IMR-90 (cell line): ENCODE measurements around the gene CREG2. TPM values are rescaled to one million over a fixed set of nuclear protein-coding genes. Genes with fewer than 3 reads are reported as not detected.

Source experiments
- ATAC-seq: fragments of 200-7000 bp; cut with Tn5 transposase; 2 replicates; pipeline ENCODE4 v1.9.1; 2020; ENCODE audit warnings: low read depth, mild to moderate bottlenecking, moderate library complexity
- BruUV-seq: library from RNA; stranded (reverse); fragments of 400-500 nt; replicated peaks from 2 replicates; lab custom pipeline; 2021; lab: Mats Ljungman, UMichigan
- CTCF ChIA-PET: fragments of 300-600 bp; formaldehyde crosslinking; extraction: SDS; loops from one replicate; lab custom pipeline; 2021; ENCODE audit warnings: antibody characterized with exemption; lab: Yijun Ruan, JAX
- POLR2A ChIA-PET: fragments of 300-600 bp; sonication (Branson Sonifier 250); formaldehyde crosslinking; loops from one replicate; lab custom pipeline; 2022; ENCODE audit warnings: antibody characterized with exemption; ENCODE audit not compliant: unreplicated experiment; lab: Charles Lee
- DNase-seq: peaks from one replicate; pipeline ENCODE4 v3.0.0; 2013
- H2AFZ ChIP-seq: replicated peaks from 2 replicates; pipeline ENCODE3; 2013; ENCODE audit warnings: low read length, mild to moderate bottlenecking; ENCODE audit not compliant: poor library complexity
- H2AK5ac ChIP-seq: 2 replicates; pipeline ENCODE4 v1.6.1; 2013; ENCODE audit warnings: low read depth, low read length, inconsistent platforms
- H2AK9ac ChIP-seq: replicated peaks from 2 replicates; pipeline ENCODE3; 2013; ENCODE audit warnings: mild to moderate bottlenecking, low read depth, low read length, moderate library complexity; ENCODE audit not compliant: poor library complexity
- H2BK120ac ChIP-seq: 2 replicates; pipeline ENCODE4 v1.6.1; 2013; ENCODE audit warnings: low read depth, low read length, inconsistent platforms
- H2BK15ac ChIP-seq: 3 replicates; pipeline ENCODE4 v1.6.1; 2013; ENCODE audit warnings: low read depth, low read length, inconsistent platforms
- H2BK20ac ChIP-seq: 2 replicates; pipeline ENCODE4 v1.6.1; 2013; ENCODE audit warnings: low read depth, mild to moderate bottlenecking, inconsistent platforms, low read length, moderate library complexity
- H2BK5ac ChIP-seq: 2 replicates; pipeline ENCODE4 v1.6.1; 2013; ENCODE audit warnings: mild to moderate bottlenecking, low read depth, low read length, inconsistent platforms; ENCODE audit not compliant: poor library complexity, severe bottlenecking
- H3K14ac ChIP-seq: replicated peaks from 2 replicates; pipeline ENCODE4 v1.6.1; 2013; ENCODE audit warnings: low read depth, low read length, inconsistent platforms
- H3K18ac ChIP-seq: 2 replicates; pipeline ENCODE4 v1.6.1; 2013; ENCODE audit warnings: low read depth, low read length, control low read depth
- H3K23ac ChIP-seq: 2 replicates; pipeline ENCODE4 v1.6.1; 2013; ENCODE audit warnings: low read depth, low read length, inconsistent platforms
- H3K27ac ChIP-seq: 2 replicates; pipeline ENCODE4 v1.5.1; 2013; ENCODE audit warnings: mild to moderate bottlenecking, control low read depth, low read length; ENCODE audit not compliant: insufficient read depth
- H3K27me3 ChIP-seq: 2 replicates; pipeline ENCODE4 v1.6.1; 2013; ENCODE audit warnings: low read length; ENCODE audit not compliant: control insufficient read depth, insufficient read depth
- H3K36me3 ChIP-seq: 2 replicates; pipeline ENCODE4 v1.6.1; 2013; ENCODE audit warnings: low read length, mixed read lengths; ENCODE audit not compliant: control insufficient read depth, insufficient read depth
- H3K4ac ChIP-seq: 2 replicates; pipeline ENCODE4 v1.6.1; 2013; ENCODE audit warnings: low read depth, low read length, inconsistent platforms
- H3K4me1 ChIP-seq: 2 replicates; pipeline ENCODE4 v1.6.1; 2013; ENCODE audit warnings: low read length, mixed read lengths; ENCODE audit not compliant: control insufficient read depth, insufficient read depth
- H3K4me2 ChIP-seq: 2 replicates; pipeline ENCODE4 v1.6.1; 2013; ENCODE audit warnings: low read depth, mild to moderate bottlenecking, control low read depth, low read length, moderate library complexity
- H3K4me3 ChIP-seq: 2 replicates; pipeline ENCODE4 v1.5.1; 2013; ENCODE audit warnings: low read depth, mild to moderate bottlenecking, control low read depth, low read length, moderate library complexity; ENCODE audit not compliant: insufficient read depth
- H3K56ac ChIP-seq: 2 replicates; pipeline ENCODE4 v1.6.1; 2013; ENCODE audit warnings: low read length, inconsistent platforms; ENCODE audit not compliant: insufficient read depth; ENCODE audit errors: extremely low read depth
- H3K79me1 ChIP-seq, 2 experiments: 2 replicates each; pipeline ENCODE4 v1.6.1; 2013; ENCODE audit warnings: low read length in 2 of 2, inconsistent platforms in 1 of 2, low read depth in 1 of 2
- H3K9ac ChIP-seq: 2 replicates; pipeline ENCODE4 v1.6.1; 2013; ENCODE audit warnings: low read depth, low read length, control low read depth
- H3K9me1 ChIP-seq: 2 replicates; pipeline ENCODE4 v1.6.1; 2013; ENCODE audit warnings: low read length, inconsistent platforms; ENCODE audit not compliant: insufficient read depth
- H3K9me3 ChIP-seq: 2 replicates; pipeline ENCODE4 v1.6.1; 2013; ENCODE audit warnings: low read length; ENCODE audit not compliant: control insufficient read depth, insufficient read depth
- H4K20me1 ChIP-seq: 2 replicates; pipeline ENCODE4 v1.6.1; 2013; ENCODE audit warnings: low read length, inconsistent platforms; ENCODE audit not compliant: insufficient read depth
- H4K5ac ChIP-seq: 2 replicates; pipeline ENCODE4 v1.6.1; 2013; ENCODE audit warnings: mild to moderate bottlenecking, low read depth, low read length, control low read depth
- H4K8ac ChIP-seq, 2 experiments: 2 replicates each; pipeline ENCODE4 v1.6.1; 2013; ENCODE audit warnings: low read depth in 2 of 2, low read length in 2 of 2, control low read depth in 1 of 2, inconsistent platforms in 1 of 2
- H4K91ac ChIP-seq: 2 replicates; pipeline ENCODE4 v1.6.1; 2013; ENCODE audit warnings: low read depth, low read length, inconsistent platforms; ENCODE audit not compliant: insufficient read depth
- BHLHE40 ChIP-seq: fragments of 150-350 bp; IDR thresholded peaks from 2 replicates; pipeline ENCODE4 v1.6.1; 2016; ENCODE audit warnings: mild to moderate bottlenecking, low read depth, low read length
- CEBPB ChIP-seq: IDR thresholded peaks from 2 replicates; pipeline ENCODE4 v1.6.1; 2012; ENCODE audit warnings: low read depth, low read length, improper control_type of control experiment
- CHD1 ChIP-seq: IDR thresholded peaks from 2 replicates; pipeline ENCODE4 v1.6.1; 2012; ENCODE audit warnings: low read depth, low read length, improper control_type of control experiment
- FOS ChIP-seq: fragments of 150-350 bp; IDR thresholded peaks from 2 replicates; pipeline ENCODE4 v1.6.1; 2016; ENCODE audit warnings: low read depth, low read length
- MAFK ChIP-seq: IDR thresholded peaks from 2 replicates; pipeline ENCODE4 v1.6.1; 2012; ENCODE audit warnings: low read depth, low read length, improper control_type of control experiment
- MXI1 ChIP-seq: IDR thresholded peaks from 2 replicates; pipeline ENCODE4 v1.6.1; 2012; ENCODE audit warnings: low read depth, mild to moderate bottlenecking, low read length, moderate library complexity, borderline replicate concordance
- NFE2L2 ChIP-seq: fragments of 150-350 bp; IDR thresholded peaks from 2 replicates; pipeline ENCODE4 v1.6.1; 2016; ENCODE audit warnings: low read depth, mild to moderate bottlenecking, low read length
- POLR2A ChIP-seq: IDR thresholded peaks from 2 replicates; pipeline ENCODE4 v1.6.1; 2012; ENCODE audit warnings: mild to moderate bottlenecking, low read depth, low read length
- RAD21 ChIP-seq: IDR thresholded peaks from 2 replicates; pipeline ENCODE4 v1.6.1; 2012; ENCODE audit warnings: low read length, improper control_type of control experiment
- RCOR1 ChIP-seq: IDR thresholded peaks from 2 replicates; pipeline ENCODE4 v1.6.1; 2012; ENCODE audit warnings: mild to moderate bottlenecking, low read length, improper control_type of control experiment; ENCODE audit not compliant: insufficient replicate concordance
- SMC3 ChIP-seq: fragments of 150-350 bp; IDR thresholded peaks from 2 replicates; pipeline ENCODE4 v1.6.1; 2016; ENCODE audit warnings: low read depth, mild to moderate bottlenecking, antibody characterized with exemption, low read length, moderate library complexity
- WGBS, 2 experiments: methylation state at CpG; one replicate each; pipeline versions ENCODE4 v1.1.5 to v1.1.7; 2013; ENCODE audit warnings: missing lambda C conversion rate in 2 of 2; ENCODE audit not compliant: insufficient read length in 1 of 2; ENCODE audit errors: extremely low coverage in 2 of 2; 5-methylcytosine and 5-hydroxymethylcytosine counted together
- dilution Hi-C: fragments of 300-500 bp; cut with HindIII; formaldehyde crosslinking; loops from one replicate; pipeline ENCODE4 v1.14.3; 2018; ENCODE audit warnings: low sequenced_read_pairs; ENCODE audit not compliant: unreplicated experiment
- in situ Hi-C: fragments of 300-500 bp; cut with MboI; formaldehyde crosslinking; loops from 3 replicates; pipeline ENCODE4 v1.14.3; 2019; ENCODE audit warnings: low sequenced_read_pairs, inconsistent platforms, mixed read lengths
- intact Hi-C: fragments of 100-400 bp; cut with micrococcal nuclease; formaldehyde crosslinking; loops from 2 replicates; pipeline ENCODE4 v1.10.0; 2022
- polyA plus RNA-seq, 3 experiments: library from polyadenylated mRNA; depleted of rRNA; stranded (reverse); fragments of >200 nt; gene quantifications; 2 replicates each; pipeline ENCODE4 v1.2.3, GENCODE V29; 2012; ENCODE audit warnings: low replicate concordance in 1 of 3
- total RNA-seq: library from RNA; depleted of rRNA; stranded (reverse); fragments of >200 nt; gene quantifications from 2 replicates; pipeline ENCODE4 v1.2.3, GENCODE V29; 2012
- TF ChIP-seq, protein P1 (sequence below): fragments of 150-350 bp; IDR thresholded peaks from 2 replicates; pipeline ENCODE4 v1.6.1; 2017; ENCODE audit warnings: mild to moderate bottlenecking, antibody characterized with exemption, low read length, low read depth
- TF ChIP-seq, protein P2 (sequence below): fragments of 150-350 bp; IDR thresholded peaks from 2 replicates; pipeline ENCODE4 v1.6.1; 2016; ENCODE audit warnings: low read depth, mild to moderate bottlenecking, low read length, moderate library complexity, borderline replicate concordance

Gene CREG2
- total and polyA plus RNA-seq, 2 of the 4 experiments (the other 2 are of a cell fraction), result 0.17 TPM; not detected in 1

DNA sequence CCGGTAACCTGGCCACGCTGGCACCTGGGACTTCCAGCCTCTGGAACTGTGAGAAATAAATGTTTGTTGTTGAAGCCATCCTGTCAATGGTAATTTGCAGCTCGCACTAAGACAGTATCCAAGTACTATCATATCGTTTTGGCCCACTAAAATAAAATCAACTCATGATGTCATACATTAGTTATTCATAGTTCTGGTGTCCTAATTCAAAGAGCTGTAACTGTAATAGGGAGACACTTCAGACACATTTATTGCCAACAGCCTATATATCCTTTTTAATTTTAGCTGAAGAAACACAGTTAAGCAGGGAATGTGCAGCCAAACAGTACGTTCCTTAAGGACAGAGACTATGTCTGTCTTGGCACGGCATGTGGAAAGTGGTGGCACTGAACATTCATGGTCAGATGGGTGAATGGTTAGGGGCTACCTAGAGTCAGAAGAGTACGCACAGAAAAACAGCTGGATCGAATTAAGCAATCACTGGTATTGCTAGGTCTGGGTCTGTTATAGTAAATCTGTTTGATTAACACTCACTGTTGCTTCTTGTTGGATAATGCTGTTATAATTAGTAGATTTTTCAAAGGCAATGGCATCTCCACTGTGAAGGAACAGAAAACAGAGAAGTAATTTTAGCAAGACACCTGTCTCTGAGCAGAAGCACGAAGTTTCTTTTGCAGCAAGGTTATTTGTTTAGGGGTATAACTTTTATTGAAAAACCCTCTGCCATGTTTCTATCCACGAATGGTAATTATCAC, 41.3 kb upstream of the CREG2 start (continued):
- TF ChIP-seq, protein P1, sequence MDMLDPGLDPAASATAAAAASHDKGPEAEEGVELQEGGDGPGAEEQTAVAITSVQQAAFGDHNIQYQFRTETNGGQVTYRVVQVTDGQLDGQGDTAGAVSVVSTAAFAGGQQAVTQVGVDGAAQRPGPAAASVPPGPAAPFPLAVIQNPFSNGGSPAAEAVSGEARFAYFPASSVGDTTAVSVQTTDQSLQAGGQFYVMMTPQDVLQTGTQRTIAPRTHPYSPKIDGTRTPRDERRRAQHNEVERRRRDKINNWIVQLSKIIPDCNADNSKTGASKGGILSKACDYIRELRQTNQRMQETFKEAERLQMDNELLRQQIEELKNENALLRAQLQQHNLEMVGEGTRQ, result no peak

DNA sequence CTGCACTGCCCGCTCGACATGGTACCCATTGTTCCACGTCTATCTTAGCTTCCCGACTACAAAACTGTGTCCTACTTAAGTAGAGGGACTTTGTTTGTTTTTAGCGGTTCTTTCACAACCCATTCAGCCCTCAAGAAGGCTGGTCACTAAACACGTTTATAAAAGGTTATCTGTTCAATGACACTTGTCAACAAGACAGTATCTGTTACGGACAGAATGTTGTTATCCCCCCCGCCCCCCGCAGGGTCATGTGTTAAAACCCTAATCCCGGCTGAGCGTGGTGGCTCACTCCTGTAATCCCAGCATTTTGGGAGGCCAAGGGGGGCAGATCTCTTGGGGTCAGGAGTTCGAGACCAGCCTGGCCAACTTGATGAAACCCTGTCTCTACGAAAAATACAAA, 40.4 kb upstream of the CREG2 start:
- BruUV-seq, result no TSS peak
- H3K36me3 ChIP-seq, result no peaks in the 10 kb centered on the region
- no peak overlapping the region for H2AK5ac ChIP-seq
- no peak overlapping the region for H2BK120ac ChIP-seq
- H2AK9ac ChIP-seq, result no peak overlapping the region
- H3K4ac ChIP-seq, result no peak overlapping the region
- H3K23ac ChIP-seq, result no peak overlapping the region
- TF ChIP-seq NFE2L2, result no peak
- no peak for TF ChIP-seq POLR2A
- TF ChIP-seq MAFK, result no peak
- TF ChIP-seq CEBPB, result no peak
- no peak for TF ChIP-seq MXI1
- no peak for TF ChIP-seq BHLHE40
- TF ChIP-seq CHD1, result no peak
- TF ChIP-seq, protein P2, sequence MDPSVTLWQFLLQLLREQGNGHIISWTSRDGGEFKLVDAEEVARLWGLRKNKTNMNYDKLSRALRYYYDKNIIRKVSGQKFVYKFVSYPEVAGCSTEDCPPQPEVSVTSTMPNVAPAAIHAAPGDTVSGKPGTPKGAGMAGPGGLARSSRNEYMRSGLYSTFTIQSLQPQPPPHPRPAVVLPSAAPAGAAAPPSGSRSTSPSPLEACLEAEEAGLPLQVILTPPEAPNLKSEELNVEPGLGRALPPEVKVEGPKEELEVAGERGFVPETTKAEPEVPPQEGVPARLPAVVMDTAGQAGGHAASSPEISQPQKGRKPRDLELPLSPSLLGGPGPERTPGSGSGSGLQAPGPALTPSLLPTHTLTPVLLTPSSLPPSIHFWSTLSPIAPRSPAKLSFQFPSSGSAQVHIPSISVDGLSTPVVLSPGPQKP, result no peak
- TF ChIP-seq RAD21, result no peak
- TF ChIP-seq RCOR1, result no peak
- no peak for TF ChIP-seq FOS
- no peak for TF ChIP-seq SMC3
- no peak for ATAC-seq
- H3K79me1 ChIP-seq, result peaks cover 17 to 25% of the 10 kb centered on the region in 2 experiments
- no peak overlapping the region for H3K56ac ChIP-seq
- intact Hi-C loops (no loop called here), in situ Hi-C loops (loop anchor here (10.0 kb wide), 1 partner anchor 417 kb away; no protein-coding TSS in a partner anchor), dilution Hi-C loops (no loop called here)
- no peak overlapping the region for H3K4me2 ChIP-seq
- ChIA-PET CTCF (no interaction called here), POLR2A (no interaction called here)
- no peak for DNase-seq
- no peaks in the 10 kb centered on the region for H3K27me3 ChIP-seq
- H3K4me1 ChIP-seq, result no peaks in the 10 kb centered on the region
- H4K8ac ChIP-seq, result no peak overlapping the region
- no peak overlapping the region for H2AFZ ChIP-seq
- no peak overlapping the region for H2BK15ac ChIP-seq
- H2BK5ac ChIP-seq, result no peak overlapping the region
- H3K9me1 ChIP-seq, result peaks cover 9% of the 10 kb centered on the region
- no peak overlapping the region for H4K5ac ChIP-seq
- H4K91ac ChIP-seq, result no peak overlapping the region
- no peak overlapping the region for H2BK20ac ChIP-seq
- H3K27ac ChIP-seq, result no peak overlapping the region
- no peak overlapping the region for H3K14ac ChIP-seq
- H4K20me1 ChIP-seq, result no peaks in the 10 kb centered on the region
- H3K18ac ChIP-seq, result no peak overlapping the region
- 97% methylated on average over 6 of the region's 13 CpGs; no CpG with 5 or more reads in 1 of the 2 experiments for WGBS, 2 experiments
- no peaks in the 10 kb centered on the region for H3K9me3 ChIP-seq
- no peak overlapping the region for H3K4me3 ChIP-seq
- no peak overlapping the region for H3K9ac ChIP-seq
